Dermis blood vessel endothelial cell (primary cell): ENCODE measurements around the gene TGFA. TPM values are rescaled to one million over a fixed set of nuclear protein-coding genes. Genes with fewer than 3 reads are reported as not detected.

Experiments
- DNase-seq: peaks from one replicate; pipeline ENCODE4 v3.0.0; 2010
- total RNA-seq: library from RNA; depleted of rRNA; stranded (reverse); fragments of >200 nt; gene quantifications from 2 replicates; pipeline ENCODE4 v1.2.3, GENCODE V29; 2014

TGFA gene
- total RNA-seq, 1 donor from 2014 or later, result 22.6 TPM

- DNase-seq, result no peak
These were observed 141.1 kb downstream of the TGFA start for GRCh38 chr2:70412294-70413070.

DNA sequence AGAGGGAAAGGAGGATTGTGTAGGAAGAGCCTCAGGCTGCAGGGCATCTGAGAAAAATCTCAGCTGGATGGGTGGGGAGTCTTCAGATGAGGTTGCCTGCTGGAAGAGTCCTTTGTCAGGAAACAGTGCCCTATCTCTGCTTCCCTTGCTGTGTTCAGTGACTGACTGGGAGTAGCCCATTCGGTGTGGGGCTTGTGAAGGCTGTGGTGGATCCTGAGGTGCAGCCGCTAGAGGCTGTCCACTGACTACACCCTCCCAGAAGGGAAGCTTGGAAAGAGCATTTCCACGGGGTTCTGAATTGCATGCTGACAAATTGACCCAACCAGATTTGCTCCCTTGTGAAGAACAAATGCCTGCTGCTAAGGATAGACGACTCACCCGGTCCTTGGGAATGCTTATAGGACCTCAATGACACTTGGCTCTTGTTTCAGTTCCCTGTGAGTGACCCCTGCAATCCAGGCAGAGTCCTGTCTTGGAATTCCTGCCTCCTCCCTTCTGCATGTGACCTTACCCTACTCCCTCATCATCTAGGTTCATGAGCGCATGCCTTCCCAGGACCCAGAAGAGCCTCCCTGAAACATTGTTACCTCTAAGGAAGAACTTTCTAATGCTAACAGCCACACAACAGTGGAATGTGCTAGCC is 142.0 kb downstream of the TGFA start:
- no peak for DNase-seq

- no peak for DNase-seq
These were observed 150.2 kb downstream of the TGFA start for GRCh38 chr2:70403267-70404053.

DNA sequence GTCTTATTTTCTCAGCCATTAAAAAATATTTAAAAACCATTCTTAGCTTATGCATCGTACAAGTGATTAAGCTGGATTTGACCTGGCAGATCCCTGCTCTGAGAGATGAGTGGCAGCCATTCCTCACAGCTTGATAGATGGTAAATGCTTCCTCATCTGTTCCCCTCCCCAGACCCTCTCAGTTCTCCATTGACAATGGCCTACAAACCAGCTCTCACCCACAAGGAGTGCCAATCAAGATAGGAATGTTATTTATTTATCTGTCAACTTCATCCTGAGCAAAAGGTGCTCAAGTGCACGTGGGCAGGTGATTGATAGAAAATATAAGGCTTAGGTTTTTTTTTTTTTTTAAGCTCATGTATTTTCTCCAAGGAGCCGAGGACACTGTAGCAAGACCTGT is 153.1 kb downstream of the TGFA start:
- DNase-seq, result no peak

DNA sequence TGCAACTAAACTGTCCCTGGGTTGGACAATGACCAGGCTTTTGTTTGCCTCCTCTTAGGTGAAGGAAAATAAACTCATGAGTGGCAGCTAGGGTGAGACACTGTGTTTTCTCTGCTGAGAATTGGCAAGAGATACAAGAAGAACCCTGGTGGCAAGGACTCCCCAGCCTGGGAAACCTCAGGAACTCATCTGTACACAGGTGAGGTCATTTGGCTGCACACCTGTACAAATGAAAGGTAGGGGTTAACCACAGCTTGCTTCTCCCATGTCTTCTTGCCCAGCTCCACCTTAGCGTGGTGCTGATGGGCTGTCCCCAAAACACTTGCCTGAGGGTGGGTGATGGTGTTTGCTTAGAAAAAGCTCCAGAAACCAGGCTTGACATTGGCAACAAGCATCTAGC is 154.6 kb downstream of the TGFA start:
- no peak for DNase-seq

Other genes starting within 250 kb of the TGFA start
- 4.6 and 13.3 TPM in 2 replicates for gene ADD2, start 214.4 kb upstream of the TGFA start, total RNA-seq
- not detected in 2 replicates for gene FIGLA, start 236.8 kb upstream of the TGFA start, total RNA-seq